HG02798 (cell line): ENCODE data around the gene RASA4B.
A peak's percentile ranks its signal among the peaks of the same experiment; 100 is the strongest.
"Not testable (repeated sequence)": the region's sequence is repeated elsewhere in the genome, so short reads cannot be mapped to it uniquely, and the experiment has no call there.

Source experiments
- ATAC-seq: cut with Tn5 transposase; IDR thresholded peaks from one replicate; pipeline ENCODE4 v1.9.1; 2021; ENCODE audit warnings: mild to moderate bottlenecking; ENCODE audit not compliant: unreplicated experiment, poor library complexity

Gene RASA4B

DNA sequence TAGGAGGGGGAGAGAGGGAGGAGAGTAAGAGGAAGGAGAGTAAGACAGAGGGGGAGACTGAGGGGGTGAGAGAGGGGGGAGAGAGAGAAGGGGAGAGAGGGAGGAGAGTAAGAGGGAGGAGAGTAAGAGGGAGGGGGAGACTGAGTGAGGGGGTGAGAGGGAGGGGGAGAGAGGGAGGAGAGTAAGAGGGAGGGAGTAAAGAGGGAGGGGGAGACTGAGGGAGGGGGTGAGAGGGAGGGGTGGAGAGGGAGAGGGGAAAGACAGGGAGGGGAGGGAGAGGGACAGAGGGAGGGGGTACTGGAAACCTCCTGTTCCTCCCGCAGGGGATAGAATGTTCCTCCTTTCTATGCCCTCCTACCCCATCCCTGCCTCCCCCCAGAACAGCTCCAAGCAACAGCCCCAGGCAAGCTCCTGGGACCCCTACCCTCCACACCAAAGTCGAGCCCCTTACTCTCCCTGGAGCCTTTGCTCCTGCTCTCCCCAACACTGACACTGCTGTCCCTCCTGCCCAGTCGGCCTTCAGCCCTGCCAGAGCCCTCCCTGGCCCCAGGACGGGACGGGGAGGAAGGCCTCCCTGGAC, 4.8 kb downstream of the RASA4B start:
- not testable (repeated sequence) for ATAC-seq

DNA sequence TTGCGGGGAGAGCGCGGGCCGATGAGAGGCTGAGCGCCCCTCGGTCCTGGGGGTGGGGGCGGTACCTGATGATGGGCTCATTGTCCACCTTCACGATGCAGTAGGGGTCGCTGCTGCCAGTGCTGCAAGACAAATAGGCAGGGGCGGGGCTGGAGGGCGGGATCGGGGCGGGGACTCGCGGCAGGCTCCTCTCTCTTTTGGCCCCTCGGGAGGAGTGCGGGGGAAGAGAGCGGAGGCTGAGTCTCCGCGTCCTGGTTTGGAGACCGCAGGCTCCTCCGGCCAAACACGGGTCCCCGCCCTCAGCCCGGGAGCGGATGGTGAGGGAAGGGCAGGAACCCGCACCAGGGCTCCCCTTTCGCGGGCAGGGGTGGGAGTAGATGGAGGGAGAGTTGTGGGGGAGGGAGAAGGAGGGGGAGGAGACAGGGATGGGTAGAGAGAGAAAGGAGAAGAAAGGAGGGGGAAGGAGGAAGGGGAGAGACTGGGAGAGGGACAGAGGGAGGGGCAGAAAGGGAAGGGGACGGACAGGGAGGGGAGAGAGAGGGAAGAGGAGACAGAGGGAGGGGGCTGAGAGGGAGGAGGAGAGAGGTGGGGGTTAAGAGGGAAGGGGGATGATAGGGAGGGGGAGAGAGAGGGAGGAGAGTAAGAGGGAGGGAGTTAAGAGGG, 5.6 kb downstream of the RASA4B start:
- ATAC-seq = peak; percentile 43

DNA sequence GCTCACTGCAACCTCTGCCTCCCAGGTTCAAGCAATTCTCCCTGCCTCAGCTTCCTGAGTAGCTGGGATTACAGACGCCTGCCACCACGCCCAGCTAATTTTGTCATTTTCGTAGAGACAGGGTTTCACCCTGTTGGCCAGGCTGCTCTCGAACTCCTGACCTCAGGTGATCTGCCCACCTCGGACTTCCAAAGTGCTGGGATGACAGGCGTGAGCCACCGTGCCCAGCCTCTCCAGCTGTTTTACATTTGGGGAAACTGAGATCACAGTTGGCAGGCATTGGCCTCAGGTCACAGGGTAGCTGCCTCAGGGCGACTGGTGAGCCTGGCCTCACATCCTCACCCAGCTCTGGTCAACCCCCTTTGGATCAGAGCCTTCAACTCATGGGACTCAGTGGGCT, 7.0 kb downstream of the RASA4B start:
- ATAC-seq = not testable (repeated sequence)

DNA sequence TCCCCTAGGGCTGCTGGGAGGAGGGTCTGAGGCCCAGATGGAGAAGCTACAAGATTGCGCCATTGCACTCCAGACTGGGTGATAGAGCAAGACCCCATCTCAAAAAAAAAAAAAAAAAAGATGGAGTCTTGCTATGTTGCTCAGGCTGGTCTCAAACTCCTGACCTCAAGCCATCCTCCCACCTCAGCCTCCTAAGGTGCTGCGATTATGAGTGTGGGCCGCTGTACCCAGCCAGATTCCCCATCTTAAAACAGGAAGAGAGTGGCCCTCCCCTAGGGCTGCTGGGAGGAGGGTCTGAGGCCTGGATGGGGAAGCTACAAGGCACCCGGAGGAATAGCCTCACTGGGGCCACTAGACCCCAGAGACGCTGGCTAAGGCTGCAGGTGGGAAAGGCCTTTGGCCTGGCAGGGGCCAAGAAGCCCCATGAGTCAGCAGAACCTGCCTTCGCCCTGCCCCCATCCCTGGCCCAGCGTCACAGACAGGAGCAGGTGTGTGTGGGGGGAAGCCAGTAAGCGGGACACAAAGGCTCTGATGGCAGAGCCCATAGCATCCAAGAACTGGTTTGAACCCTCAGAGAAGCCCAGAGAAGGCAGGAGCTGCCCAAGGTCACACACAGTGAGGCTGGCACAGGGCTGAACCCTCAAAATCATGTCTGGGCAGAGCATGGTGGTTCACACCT, 10.0 kb downstream of the RASA4B start:
- ATAC-seq = not testable (repeated sequence)

DNA sequence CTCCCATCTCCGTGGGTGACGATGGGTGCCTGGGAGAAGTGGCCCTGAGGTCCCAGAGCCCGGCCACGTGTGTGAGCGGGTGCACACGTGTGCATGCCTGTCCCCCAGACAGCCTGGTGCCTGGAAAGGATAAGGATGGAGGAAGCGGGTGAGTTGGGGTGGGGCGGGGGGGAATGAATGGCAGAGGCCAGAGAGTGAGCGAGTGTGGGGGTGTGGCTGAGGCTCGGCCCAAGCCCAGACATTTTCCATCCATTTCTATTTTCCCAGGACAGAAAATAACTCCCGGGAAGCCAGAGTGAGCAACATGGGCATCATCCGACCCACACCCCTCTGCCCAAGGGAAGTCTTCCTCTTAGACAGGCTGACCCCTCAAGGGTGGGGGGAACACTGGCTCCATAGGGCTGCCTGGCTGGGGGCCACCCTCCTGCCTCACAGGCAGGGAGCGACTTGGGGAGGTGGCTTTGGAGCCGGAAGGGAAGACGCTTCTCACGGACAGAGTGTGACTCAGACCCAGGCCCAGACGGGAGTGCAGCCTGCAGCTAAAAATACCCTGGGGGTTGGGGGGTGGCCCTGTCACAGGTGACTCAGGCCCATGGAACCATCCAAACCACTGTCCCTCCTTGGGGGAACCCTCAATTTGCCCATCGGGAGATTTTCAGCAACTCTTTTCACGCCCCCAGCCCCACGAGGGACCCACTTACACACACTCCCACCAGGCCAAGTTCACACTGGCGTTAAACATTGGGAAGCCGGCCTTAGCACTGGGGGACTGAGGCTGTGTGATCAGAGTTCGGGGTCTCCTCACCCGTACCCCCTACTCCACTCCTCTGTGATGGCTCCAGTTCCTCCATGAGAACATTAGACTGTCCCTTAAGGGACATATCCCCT, 12.0 kb downstream of the RASA4B start:
- ATAC-seq = not testable (repeated sequence)

DNA sequence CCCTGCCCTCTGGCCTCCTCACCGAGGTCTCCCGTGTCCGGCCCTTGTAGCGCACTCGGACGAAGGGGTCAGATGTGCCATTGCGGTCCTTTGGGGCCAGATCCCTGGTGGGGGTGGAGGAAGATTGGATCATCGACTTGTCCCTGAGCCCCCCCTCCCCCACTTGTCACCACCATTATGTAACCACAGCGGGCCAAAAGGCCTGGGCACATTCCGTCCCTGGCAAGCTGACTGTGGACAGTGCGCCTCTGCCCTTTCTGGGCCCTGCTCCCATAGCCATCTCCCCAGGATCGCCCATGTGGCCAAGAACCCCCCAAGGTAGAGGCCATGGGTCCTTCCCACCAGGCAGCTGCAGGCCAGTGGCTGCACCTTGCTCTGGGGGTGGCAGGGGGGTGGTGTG, 14.4 kb downstream of the RASA4B start:
- ATAC-seq = not testable (repeated sequence)

DNA sequence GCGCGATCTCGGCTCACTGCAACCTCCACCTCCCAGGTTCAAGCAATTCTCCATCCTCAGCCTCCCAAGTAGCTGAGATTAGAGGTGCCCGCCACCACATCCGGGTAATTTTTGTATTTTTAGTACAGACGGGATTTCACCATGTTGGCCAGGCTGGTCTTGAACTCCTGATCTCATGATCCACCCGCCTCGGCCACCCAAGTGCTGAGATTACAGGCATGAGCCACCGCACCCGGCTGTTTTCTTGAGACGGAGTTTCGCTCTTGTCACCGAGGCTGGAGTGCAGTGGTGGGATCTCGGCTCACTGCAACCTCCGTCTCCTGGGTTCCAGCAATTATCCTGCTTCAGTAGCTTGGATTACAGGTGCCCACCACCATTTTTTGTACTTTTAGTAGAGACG, 19.3 kb downstream of the RASA4B start:
- not testable (repeated sequence) for ATAC-seq

DNA sequence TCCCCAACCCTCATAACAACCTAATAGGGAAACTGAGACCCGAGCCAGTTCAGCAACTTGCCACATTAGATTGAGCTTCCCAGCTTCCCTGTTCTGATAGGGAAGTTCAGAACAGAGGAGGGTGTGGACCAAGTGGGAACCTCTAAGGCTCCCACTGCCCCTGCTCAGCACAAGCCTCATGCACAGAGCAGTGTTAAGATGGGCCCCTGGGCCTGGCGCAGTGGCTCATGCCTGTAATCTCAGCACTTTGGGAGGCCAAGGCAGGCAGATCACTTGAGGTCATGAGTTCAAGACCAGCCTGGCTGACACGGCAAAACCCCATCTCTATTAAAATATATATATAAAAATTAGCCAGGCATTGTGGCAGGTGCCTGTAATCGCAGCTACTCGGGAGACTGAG, 20.3 kb downstream of the RASA4B start:
- ATAC-seq = not testable (repeated sequence)

DNA sequence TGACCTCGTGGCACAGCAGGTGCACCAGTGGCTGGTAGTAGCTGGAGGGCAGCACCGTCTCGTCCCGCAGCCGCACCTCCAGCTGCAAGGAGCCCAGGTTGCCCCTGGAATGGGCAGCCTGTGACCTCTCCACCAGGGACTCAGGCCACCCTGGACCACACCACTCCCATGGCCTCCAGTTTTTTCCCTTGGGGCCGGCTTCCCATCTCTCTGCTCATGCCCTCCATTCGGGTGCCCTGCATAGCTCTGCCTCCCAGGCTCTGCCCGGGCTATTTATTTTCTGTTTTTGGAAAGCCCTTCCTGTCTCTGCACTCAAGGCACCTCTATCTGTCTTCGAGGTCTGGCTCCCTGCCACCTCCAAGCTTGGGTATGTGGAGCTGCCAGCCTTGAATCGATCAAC, 20.7 kb downstream of the RASA4B start:
- not testable (repeated sequence) for ATAC-seq

DNA sequence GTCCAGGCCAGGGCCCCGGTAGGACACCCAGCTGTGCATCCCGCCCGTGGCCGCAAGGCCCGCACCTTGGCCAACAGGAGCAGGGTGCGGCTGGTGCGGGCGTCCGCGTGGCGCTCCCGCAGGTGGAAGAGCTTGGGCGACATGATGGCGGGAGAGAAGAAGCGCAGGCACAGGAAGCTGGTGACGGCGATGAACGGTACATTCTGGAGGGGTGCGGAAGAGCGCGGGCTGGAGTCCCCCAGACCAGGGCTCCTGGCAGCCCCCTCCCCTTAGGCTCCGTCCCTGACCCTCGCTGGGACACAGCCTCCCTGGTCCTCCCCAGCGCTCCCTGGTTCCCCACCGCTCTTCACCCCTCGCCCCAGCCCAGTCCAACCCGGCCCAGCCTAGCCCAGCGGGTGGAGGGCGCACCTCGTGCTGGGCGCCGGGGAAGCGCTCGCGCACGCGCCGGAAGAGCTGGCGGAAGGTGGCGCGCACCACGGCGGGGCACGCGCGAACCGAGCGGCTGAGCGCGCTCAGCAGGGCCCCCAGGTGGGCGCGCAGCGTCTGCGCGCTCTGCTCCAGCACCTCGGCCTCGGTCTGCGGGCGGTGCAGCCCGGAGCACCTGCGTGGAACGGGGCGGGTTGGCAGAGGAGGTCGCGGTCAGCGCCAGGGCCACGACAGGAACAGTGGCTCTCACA, 23.0 kb downstream of the RASA4B start:
- ATAC-seq = peak; percentile 73

DNA sequence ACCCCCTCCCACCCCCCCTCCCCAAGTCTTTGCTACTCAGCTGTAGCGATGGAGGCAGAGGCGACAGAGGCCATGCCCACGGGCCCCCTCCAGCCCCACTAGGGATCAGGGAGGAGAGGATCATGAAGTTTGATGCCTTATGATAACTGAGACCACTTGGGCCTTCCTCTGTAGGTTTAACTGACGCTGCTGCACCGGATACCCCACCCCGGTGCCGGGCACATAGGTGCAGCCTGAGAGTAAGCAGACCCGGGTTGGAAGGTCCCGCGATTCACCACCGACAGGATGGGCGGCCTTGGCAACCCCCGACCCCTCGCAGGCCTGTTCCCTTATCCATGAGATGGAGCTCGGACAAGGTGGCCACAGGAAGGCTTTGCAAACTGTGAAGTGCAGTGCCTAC, 23.6 kb downstream of the RASA4B start:
- not testable (repeated sequence) for ATAC-seq

DNA sequence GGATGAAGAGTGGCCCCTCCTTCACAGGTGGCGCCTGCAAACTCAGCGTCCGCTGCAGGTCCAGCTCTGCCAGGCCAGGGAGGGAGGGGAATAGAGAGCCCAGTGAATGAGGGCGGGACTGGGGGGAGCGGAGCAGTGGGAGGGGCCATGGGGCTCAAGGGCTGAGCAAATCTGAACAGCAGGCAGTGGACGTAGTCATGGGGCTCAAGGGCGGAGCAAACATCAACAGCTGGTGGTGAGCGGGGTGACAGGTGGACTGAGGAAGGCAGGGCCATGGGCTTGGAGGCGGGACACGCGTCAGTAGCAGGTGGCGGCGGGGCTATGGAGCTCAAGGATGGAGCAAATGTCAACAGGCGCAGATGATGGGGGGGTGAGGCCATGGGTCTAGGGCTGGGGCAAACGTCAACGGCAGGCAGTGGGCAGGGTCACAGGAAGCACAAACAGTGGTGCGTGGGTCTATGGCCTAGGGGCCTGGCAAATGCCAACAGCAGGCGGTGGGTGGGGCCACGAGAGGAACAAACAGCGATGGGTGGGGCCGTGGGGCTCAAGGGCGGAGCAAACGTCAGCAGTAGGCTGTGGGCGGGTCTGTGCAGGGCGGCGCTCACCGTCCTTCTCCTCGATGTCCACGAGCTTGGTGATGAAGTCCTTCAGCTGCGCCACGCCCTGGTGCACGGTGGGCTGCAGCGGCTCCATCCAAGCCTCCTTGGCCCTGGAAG, 24.2 kb downstream of the RASA4B start:
- ATAC-seq = peak; percentile 52

DNA sequence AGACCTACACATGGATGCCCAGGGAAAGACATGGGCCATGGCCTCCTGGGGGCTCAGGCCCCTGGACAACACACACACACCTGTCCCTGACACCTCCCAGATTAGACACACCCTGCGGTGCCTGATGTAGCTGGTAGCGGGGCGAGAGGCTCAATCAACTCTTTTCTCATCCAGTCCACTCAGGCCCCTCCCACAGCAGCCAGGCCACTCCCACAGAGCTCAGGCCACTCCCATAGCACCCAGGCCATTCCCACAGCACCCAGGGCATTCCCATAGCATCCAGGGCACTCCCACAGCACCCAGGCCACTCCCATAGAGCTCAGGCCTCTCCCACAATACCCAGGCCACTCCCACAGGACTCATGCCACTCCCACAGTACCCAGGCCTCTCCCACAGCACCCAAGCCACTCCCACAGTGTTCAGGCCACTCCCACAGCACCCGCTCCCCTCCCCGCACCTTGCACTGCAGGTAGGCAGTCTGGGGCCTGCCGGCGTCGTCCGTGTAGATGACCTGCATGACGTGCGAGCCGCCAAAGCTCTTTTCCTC, 27.0 kb downstream of the RASA4B start:
- ATAC-seq = peak; percentile 52

DNA sequence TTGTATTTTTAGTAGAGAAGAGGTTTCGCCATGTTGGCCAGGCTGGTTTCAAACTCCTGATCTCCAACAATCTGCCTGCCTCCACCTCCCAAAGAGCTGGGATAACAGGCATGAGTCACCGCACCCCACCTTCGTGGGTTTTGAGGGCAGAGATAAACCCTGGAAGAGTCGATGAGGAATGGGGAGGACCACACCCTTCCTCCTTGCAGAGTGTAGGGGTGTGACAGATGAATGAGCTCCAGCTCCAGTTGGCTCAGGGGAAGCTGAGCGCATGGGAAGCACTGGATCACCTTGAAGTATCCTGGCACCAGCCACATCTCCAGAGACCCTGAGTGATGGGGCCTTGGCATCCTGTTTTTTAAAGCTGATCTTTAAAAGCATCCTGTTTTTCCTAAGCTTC, 33.3 kb downstream of the RASA4B start:
- not testable (repeated sequence) for ATAC-seq

DNA sequence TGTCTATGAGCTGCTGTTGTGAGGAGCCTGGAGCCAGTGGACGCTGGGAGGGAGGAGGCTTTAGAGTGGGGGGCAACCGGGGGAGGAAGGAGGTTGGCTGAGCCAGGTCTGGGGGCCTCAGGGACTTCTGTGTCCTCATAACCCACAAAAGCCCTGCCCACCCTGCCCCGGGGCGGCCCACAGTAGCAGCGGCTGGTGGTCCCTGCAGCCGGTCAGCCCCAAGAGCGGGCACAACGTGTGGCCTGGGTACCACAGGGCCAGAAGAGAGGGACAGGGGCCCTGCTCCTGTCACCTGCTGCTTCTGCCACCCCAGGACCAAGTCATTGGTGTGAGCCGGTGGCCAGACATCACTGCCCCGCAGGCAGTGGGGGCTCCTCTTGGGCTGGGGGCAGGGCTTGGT, 35.6 kb downstream of the RASA4B start:
- not testable (repeated sequence) for ATAC-seq

DNA sequence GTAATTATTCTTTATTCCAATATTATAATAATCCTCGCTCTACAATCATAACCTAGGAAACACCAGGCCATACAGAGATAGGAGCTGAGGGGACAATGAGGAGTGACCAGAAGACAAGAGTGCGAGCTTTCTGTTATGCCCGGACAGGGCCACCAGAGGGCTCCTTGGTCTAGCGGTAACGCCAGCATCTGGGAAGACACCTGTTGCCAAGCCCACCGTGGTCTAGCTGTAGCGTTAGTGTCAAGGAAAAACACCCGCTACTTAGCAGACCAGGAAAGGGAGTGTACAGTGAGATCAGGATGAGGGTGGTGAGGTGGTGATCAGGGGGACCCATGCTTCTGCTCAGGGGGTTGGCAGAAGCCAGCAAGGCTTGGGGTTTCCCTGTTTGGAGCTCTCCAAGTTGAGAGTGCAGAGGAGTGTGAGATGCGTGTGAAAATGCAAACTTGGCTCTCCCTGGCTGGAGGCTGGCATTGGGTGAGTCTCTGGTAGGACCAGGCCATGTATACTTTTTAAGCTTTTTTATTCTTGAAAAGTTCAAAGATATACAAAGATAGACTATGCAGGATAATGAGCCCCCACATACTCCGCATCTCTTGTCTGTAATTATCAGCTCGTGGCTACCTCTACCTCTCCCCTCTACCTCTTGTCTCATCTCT, 37.5 kb downstream of the RASA4B start:
- not testable (repeated sequence) for ATAC-seq

DNA sequence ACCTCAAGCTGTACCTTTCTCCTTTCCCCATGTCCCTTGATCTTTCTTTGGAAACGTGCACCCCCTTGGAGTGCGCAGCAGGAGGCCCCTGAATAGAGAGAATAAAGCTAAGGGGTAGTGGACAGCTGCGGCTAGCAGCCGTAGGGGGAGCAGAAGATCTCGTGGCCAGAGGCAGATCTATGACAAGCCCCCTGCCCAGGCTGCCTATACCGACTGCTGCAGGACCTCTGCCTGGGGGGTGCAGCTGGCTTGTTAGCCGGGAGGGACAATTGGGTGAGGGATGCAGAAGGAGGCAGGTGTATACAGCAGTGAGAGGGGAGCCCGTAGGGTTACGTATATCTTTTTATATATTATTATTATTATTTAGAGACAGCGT, 38.4 kb downstream of the RASA4B start:
- peak; percentile 25 for ATAC-seq

DNA sequence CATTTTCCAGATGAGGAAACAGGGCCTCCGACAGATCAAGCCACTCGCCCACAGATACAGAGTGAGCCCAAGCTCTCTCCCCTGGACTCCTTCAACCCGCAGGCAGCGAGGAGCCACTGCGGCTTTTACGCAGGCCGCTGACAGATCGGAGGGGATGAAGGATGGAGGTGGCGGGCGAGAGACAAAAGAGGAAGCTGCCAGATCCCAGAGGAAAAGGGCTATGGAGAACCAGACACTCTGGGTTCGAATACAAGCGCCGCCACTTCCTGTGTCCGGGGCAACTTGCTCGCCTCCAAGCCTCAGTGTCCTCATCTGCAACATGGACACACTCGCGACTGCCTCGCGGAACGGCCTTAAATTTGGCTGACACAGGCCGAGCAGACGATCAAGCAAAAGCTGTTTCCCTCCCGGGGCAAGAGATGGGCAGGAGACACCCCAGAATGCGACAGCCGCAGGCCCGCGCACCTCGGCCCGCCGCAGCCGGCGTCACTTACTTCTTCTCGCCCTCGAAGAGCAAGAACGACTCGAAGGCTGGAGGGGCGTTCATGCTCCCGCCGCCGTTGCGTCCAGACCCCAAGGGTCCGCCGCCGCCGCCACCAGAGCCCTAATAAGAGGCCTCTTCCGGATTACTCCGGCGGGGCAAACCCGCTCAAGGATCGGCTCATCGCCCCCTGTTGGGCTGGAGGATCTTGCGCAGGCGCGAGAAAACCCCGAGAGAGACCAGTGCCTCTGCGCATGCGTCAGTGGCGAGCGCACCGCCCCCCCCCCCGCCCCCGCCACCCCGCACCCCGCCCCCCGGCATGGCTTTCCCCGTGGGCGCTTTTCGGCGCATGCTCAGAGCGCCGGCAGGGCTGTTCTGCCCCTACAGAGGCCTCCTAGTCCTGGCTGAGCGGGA, 39.0 kb downstream of the RASA4B start, which contains the start of gene POLR2J:
Gene POLR2J (minus strand): TSS at position 609 of the 895 bp plus-strand sequence. CDS start 62 bp downstream, at position 547.
- ATAC-seq = peak; percentile 93
